Loucy (cell line): ENCODE data around the gene MB.
A peak's percentile ranks its signal among the peaks of the same experiment; 100 is the strongest.

Experiments used
- H2AFZ ChIP-seq: fragments of 200-600 bp; sonication (generic); 2 replicates; pipeline ENCODE4 v1.6.0; 2016; ENCODE audit warnings: antibody characterized with exemption, mild to moderate bottlenecking, low read length, moderate library complexity
- H3F3A ChIP-seq: fragments of 200-600 bp; 2 replicates; pipeline ENCODE4 v1.6.0; 2016; ENCODE audit warnings: antibody characterized with exemption, low read depth, mild to moderate bottlenecking
- H3K27me3 ChIP-seq: fragments of 200-600 bp; sonication (generic); 2 replicates; pipeline ENCODE4 v1.6.1; 2014; ENCODE audit warnings: low read length, mild to moderate bottlenecking; ENCODE audit not compliant: insufficient read depth, poor library complexity, severe bottlenecking
- H3K36me3 ChIP-seq: fragments of 200-600 bp; sonication (generic); 2 replicates; pipeline ENCODE4 v1.6.1; 2016; ENCODE audit warnings: low read length; ENCODE audit not compliant: insufficient read depth
- H3K4me1 ChIP-seq: fragments of 200-600 bp; sonication (generic); 2 replicates; pipeline ENCODE4 v1.5.1; 2014; ENCODE audit warnings: low read length, mild to moderate bottlenecking; ENCODE audit not compliant: insufficient read depth, poor library complexity, severe bottlenecking
- H3K4me2 ChIP-seq: fragments of 200-600 bp; sonication (generic); 2 replicates; pipeline ENCODE4 v1.6.0; 2014; ENCODE audit warnings: antibody characterized with exemption, low read length, low read depth, mild to moderate bottlenecking; ENCODE audit not compliant: poor library complexity, severe bottlenecking
- H3K4me3 ChIP-seq: fragments of 200-600 bp; sonication (generic); 2 replicates; pipeline ENCODE4 v1.5.1; 2014; ENCODE audit warnings: low read length, mild to moderate bottlenecking, mixed read lengths; ENCODE audit not compliant: poor library complexity, severe bottlenecking
- H3K79me2 ChIP-seq: fragments of 200-600 bp; sonication (generic); 2 replicates; pipeline ENCODE4 v1.6.1; 2014; ENCODE audit warnings: low read length; ENCODE audit not compliant: insufficient read depth
- H3K9ac ChIP-seq: fragments of 200-600 bp; sonication (generic); 2 replicates; pipeline ENCODE4 v1.6.0; 2014; ENCODE audit warnings: mild to moderate bottlenecking, low read depth, low read length, moderate library complexity; ENCODE audit not compliant: poor library complexity, severe bottlenecking
- H3K9me2 ChIP-seq: fragments of 200-600 bp; sonication (generic); replicated peaks from 2 replicates; pipeline ENCODE4 v1.6.1; 2016; ENCODE audit warnings: low read depth, low read length, mixed read lengths
- H3K9me3 ChIP-seq: fragments of 200-600 bp; sonication (generic); 2 replicates; pipeline ENCODE4 v1.6.1; 2014; ENCODE audit warnings: mild to moderate bottlenecking, antibody characterized with exemption, low read length, low read depth; ENCODE audit not compliant: insufficient read depth
- H4K20me1 ChIP-seq: fragments of 200-600 bp; sonication (generic); 2 replicates; pipeline ENCODE4 v1.6.0; 2014; ENCODE audit warnings: antibody characterized with exemption, low read length, mild to moderate bottlenecking; ENCODE audit not compliant: insufficient read depth, poor library complexity, severe bottlenecking
- EZH2phosphoT487 ChIP-seq: fragments of 200-600 bp; IDR thresholded peaks from 2 replicates; pipeline ENCODE4 v1.6.1; 2018; ENCODE audit warnings: antibody characterized with exemption, mild to moderate bottlenecking, moderate library complexity, borderline replicate concordance
- TF ChIP-seq, protein P1 (sequence below): fragments of 200-600 bp; sonication (generic); conservative IDR thresholded peaks from 2 replicates; pipeline ENCODE4 v1.5.1; 2014; ENCODE audit warnings: mild to moderate bottlenecking, antibody characterized with exemption, low read length

MB gene

DNA sequence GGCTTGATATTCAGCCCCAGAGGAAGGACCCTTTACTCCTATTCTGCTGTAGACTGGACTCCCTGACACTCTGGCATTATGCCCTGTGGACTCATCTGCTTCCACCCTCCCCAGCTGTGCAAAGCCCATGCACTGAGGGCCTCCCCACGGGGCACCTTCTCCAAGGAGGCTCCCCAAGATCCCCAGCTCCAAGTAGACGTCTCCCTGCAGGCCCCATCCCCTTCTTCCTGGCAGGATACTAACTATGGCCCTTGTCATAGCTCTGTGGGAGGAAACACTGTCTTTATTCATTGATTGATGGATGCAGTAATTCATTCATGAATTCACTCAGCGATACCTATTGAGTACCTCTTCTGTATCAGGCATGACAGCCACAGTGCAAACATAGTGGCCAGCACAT is 15.8 kb upstream of the MB start:
- no peaks in the 10 kb centered on the region for H4K20me1 ChIP-seq
- no peaks in the 10 kb centered on the region for H3K9me3 ChIP-seq
- no peak overlapping the region for H3K9ac ChIP-seq
- H3F3A ChIP-seq = peaks cover 11% of the 10 kb centered on the region
- peaks cover 29% of the 10 kb centered on the region for H3K4me1 ChIP-seq
- no peaks in the 10 kb centered on the region for H3K9me2 ChIP-seq
- no peak overlapping the region for H3K4me3 ChIP-seq
- no peak overlapping the region for H3K4me2 ChIP-seq
- H2AFZ ChIP-seq = no peak overlapping the region
- H3K36me3 ChIP-seq = no peaks in the 10 kb centered on the region
- no peak for TF ChIP-seq EZH2phosphoT487
- TF ChIP-seq, protein P1, sequence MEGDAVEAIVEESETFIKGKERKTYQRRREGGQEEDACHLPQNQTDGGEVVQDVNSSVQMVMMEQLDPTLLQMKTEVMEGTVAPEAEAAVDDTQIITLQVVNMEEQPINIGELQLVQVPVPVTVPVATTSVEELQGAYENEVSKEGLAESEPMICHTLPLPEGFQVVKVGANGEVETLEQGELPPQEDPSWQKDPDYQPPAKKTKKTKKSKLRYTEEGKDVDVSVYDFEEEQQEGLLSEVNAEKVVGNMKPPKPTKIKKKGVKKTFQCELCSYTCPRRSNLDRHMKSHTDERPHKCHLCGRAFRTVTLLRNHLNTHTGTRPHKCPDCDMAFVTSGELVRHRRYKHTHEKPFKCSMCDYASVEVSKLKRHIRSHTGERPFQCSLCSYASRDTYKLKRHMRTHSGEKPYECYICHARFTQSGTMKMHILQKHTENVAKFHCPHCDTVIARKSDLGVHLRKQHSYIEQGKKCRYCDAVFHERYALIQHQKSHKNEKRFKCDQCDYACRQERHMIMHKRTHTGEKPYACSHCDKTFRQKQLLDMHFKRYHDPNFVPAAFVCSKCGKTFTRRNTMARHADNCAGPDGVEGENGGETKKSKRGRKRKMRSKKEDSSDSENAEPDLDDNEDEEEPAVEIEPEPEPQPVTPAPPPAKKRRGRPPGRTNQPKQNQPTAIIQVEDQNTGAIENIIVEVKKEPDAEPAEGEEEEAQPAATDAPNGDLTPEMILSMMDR = no peak
- no peaks in the 10 kb centered on the region for H3K79me2 ChIP-seq
- no peaks in the 10 kb centered on the region for H3K27me3 ChIP-seq

DNA sequence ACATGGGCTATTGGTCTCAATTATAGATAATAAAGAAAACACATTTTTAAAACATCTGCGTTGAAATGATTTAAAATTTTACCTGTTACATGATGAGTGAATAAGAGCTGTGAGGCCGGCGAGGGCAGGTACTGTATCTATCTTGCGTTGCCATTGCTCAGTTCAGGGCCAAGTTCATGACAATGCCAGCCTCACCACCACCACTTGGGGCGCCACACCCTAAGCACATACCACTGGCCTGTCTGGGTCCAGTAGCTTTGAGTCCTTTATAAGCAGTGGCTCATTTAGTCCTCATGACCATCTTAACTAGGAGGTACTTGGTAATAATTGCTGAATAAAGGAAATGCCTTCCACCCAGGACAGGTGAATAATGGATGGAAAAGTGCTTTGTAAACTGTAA is 14.5 kb upstream of the MB start:
- no peaks in the 10 kb centered on the region for H3K27me3 ChIP-seq
- no peak overlapping the region for H3K9ac ChIP-seq
- H3K36me3 ChIP-seq = no peaks in the 10 kb centered on the region
- no peak overlapping the region for H3K4me3 ChIP-seq
- peaks cover 36% of the 10 kb centered on the region for H3K4me1 ChIP-seq
- no peaks in the 10 kb centered on the region for H4K20me1 ChIP-seq
- no peak overlapping the region for H3K4me2 ChIP-seq
- no peaks in the 10 kb centered on the region for H3K79me2 ChIP-seq
- H3K9me3 ChIP-seq = no peaks in the 10 kb centered on the region
- no peak overlapping the region for H2AFZ ChIP-seq
- H3K9me2 ChIP-seq = no peaks in the 10 kb centered on the region
- TF ChIP-seq EZH2phosphoT487 = no peak
- TF ChIP-seq, protein P1 = peak; percentile 94
- peaks cover 11% of the 10 kb centered on the region for H3F3A ChIP-seq

DNA sequence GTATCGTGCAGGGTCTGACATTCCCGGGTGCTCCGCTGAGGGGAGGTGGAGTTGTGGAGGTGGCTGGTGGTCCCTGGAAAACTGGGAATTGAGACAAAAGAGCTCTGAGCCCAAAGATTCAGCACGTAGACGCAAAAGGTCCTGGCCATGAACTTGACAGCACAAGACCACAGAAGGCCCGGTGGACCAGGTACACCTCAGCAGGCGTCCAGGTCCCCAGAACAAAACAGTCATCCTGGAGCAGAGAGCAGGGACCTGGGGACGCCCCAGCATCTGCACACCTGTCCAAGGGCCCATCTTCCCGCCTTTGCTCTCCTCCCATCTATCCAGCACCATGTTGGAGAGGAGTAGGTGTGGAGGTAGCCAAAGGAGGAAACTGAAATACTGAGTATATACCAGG is 13.8 kb upstream of the MB start:
- Histone ChIP-seq H3K4me1 (peaks cover 36% of the 10 kb centered on the region), H4K20me1 (no peaks in the 10 kb centered on the region), H3K36me3 (no peaks in the 10 kb centered on the region), H3K9ac (no peak overlapping the region), H3K9me3 (no peaks in the 10 kb centered on the region), H3K27me3 (no peaks in the 10 kb centered on the region), H3K4me2 (no peak overlapping the region), H3F3A (peaks cover 11% of the 10 kb centered on the region), H3K79me2 (no peaks in the 10 kb centered on the region), H2AFZ (no peak overlapping the region), H3K9me2 (no peaks in the 10 kb centered on the region), H3K4me3 (no peak overlapping the region)
- TF ChIP-seq, protein P1 = no peak
